Tibial artery (tissue), 4 donors: ENCODE measurements around the gene RAP2A.

ENCODE experiments used
- DNase-seq, 2 donors: peaks; one replicate each; pipeline ENCODE4 v3.0.0-alpha.2; 2019
- H3K27ac ChIP-seq, 2 donors: fragments of 200-600 bp; sonication (generic) in 1 of 2; 1 replicate in 1 of 2; 2 replicates in 1 of 2; pipeline ENCODE4 v1.5.1; 2018 to 2019; ENCODE audit warnings: mild to moderate bottlenecking in 1 of 2
- H3K27me3 ChIP-seq, 2 donors: fragments of 200-600 bp; sonication (generic) in 1 of 2; one replicate each; pipeline versions ENCODE4 v1.5.1 to v1.6.0; 2016 to 2019
- H3K36me3 ChIP-seq, 3 donors: fragments of 200-600 bp; sonication (generic) in 2 of 3; one replicate each; pipeline ENCODE4 v1.5.1; 2016 to 2019; ENCODE audit warnings: mild to moderate bottlenecking in 2 of 3
- H3K4me1 ChIP-seq, 4 donors: fragments of 200-600 bp; sonication (generic) in 2 of 4; 1 replicate in 3 of 4; 2 replicates in 1 of 4; pipeline ENCODE4 v1.5.1; 2016 to 2019
- H3K4me3 ChIP-seq, 2 donors: fragments of 200-600 bp; sonication (generic) in 1 of 2; 1 replicate in 1 of 2; 2 replicates in 1 of 2; pipeline ENCODE4 v1.5.1; 2018 to 2019; ENCODE audit warnings: mild to moderate bottlenecking in 2 of 2
- H3K9me3 ChIP-seq, 3 donors: fragments of 200-600 bp; sonication (generic) in 1 of 3; one replicate each; pipeline ENCODE4 v1.5.1; 2016 to 2019
- CTCF ChIP-seq, 2 experiments: fragments of 200-600 bp in 1 of 2; fragments of 450-650 bp in 1 of 2; IDR thresholded peaks; one replicate each; pipeline ENCODE4 v1.5.1; 2017 to 2019; ENCODE audit warnings: antibody characterized with exemption in 2 of 2, mild to moderate bottlenecking in 1 of 2, moderate library complexity in 1 of 2
- intact Hi-C: fragments of 100-400 bp; cut with DNase I; formaldehyde crosslinking; loops from one replicate; pipeline ENCODE4 v1.15.0; 2023; ENCODE audit warnings: low total_unique reads

RAP2A gene

GRCh38 chr13:97387485-97387839 is 46.5 kb upstream of the RAP2A start:
- intact Hi-C loops = no loop called here
- DNase-seq = no peak
- Histone ChIP-seq H3K9me3 (no peaks in the 10 kb centered on the region), H3K4me3 (no peak overlapping the region), H3K27ac (no peak overlapping the region), H3K36me3 (peaks cover 6 to 48% (median 11%) of the 10 kb centered on the region in 3 donors), H3K27me3 (no peaks in the 10 kb centered on the region), H3K4me1 (peaks cover 0 to 15% (median 0%) of the 10 kb centered on the region in 4 donors)
- no peak for TF ChIP-seq CTCF (IDR thresholded peaks at IDR 0.05)

GRCh38 chr13:97387890-97388289 is 46.1 kb upstream of the RAP2A start:
- TF ChIP-seq CTCF (IDR thresholded peaks at IDR 0.05) = no peak
- Histone ChIP-seq H3K27me3 (no peaks in the 10 kb centered on the region), H3K4me3 (no peak overlapping the region), H3K9me3 (no peaks in the 10 kb centered on the region), H3K4me1 (peaks cover 0 to 15% (median 0%) of the 10 kb centered on the region in 4 donors), H3K27ac (no peak overlapping the region), H3K36me3 (peaks cover 4 to 43% (median 9%) of the 10 kb centered on the region in 3 donors)
- intact Hi-C loops = no loop called here
- no peak for DNase-seq

GRCh38 chr13:97388373-97388772 is 45.6 kb upstream of the RAP2A start:
- DNase-seq = no peak
- intact Hi-C loops = no loop called here
- peaks cover 4 to 40% (median 9%) of the 10 kb centered on the region in 3 donors for H3K36me3 ChIP-seq
- TF ChIP-seq CTCF (IDR thresholded peaks at IDR 0.05) = no peak
- H3K9me3 ChIP-seq = no peaks in the 10 kb centered on the region
- no peak overlapping the region for H3K4me3 ChIP-seq
- H3K4me1 ChIP-seq = peaks cover 0 to 15% (median 0%) of the 10 kb centered on the region in 4 donors
- H3K27ac ChIP-seq = no peak overlapping the region
- no peaks in the 10 kb centered on the region for H3K27me3 ChIP-seq

- DNase-seq = no peak
- Histone ChIP-seq H3K4me3 (no peak overlapping the region), H3K27ac (no peak overlapping the region), H3K4me1 (no peaks in the 10 kb centered on the region), H3K9me3 (no peaks in the 10 kb centered on the region), H3K27me3 (no peaks in the 10 kb centered on the region), H3K36me3 (peaks cover 4 to 37% (median 9%) of the 10 kb centered on the region in 3 donors)
- intact Hi-C loops = no loop called here
- TF ChIP-seq CTCF (IDR thresholded peaks at IDR 0.05) = no peak
Measured at GRCh38 chr13:97390941-97391600, 42.9 kb upstream of the RAP2A start.

GRCh38 chr13:97392020-97392419 is 41.9 kb upstream of the RAP2A start:
- H3K27ac ChIP-seq = no peak overlapping the region

More at GRCh38 chr13:97392020-97392419, 41.9 kb upstream of the RAP2A start:
- intact Hi-C loops = no loop called here
- Histone ChIP-seq H3K36me3 (peaks cover 4 to 30% (median 9%) of the 10 kb centered on the region in 3 donors), H3K27me3 (no peaks in the 10 kb centered on the region), H3K9me3 (no peaks in the 10 kb centered on the region), H3K4me1 (no peaks in the 10 kb centered on the region), H3K4me3 (no peak overlapping the region)
- TF ChIP-seq CTCF (IDR thresholded peaks at IDR 0.05) = no peak
- no peak for DNase-seq
